ENCODE measurements around the gene NME3. TPM values are rescaled to one million over a fixed set of nuclear protein-coding genes. Genes with fewer than 3 reads are reported as not detected.

Gene NME3
- 10 to 100 TPM; 10.4 to 12.8 TPM for total RNA-seq
- 10 to 100 TPM; 26.0 to 38.0 TPM for polyA plus RNA-seq

- Histone ChIP-seq H3K9me3 (ENCODE audit: control insufficient read depth in 4 of 4, low read length in 3 of 4) (no peaks in the 10 kb centered on the region), H3K27ac (ENCODE audit: low read depth in 1 of 2, low read length in 2 of 2) (peak within 1 kb of the TSS; percentile 83 to 94), H3K4me1 (ENCODE audit: control insufficient read depth in 4 of 4, insufficient read depth in 4 of 4, low read length in 3 of 4) (peaks cover 10 to 50% (median 29%) of the 10 kb centered on the region in 4 donors), H3K9ac (ENCODE audit: low read depth in 1 of 2, low read length in 2 of 2) (peak within 1 kb of the TSS; percentile 21 to 62), H3K36me3 (ENCODE audit: control insufficient read depth in 4 of 4, insufficient read depth in 3 of 4, low read depth in 1 of 4, low read length in 3 of 4) (peaks cover 0 to 20% (median 5%) of the 10 kb centered on the region in 4 donors), H3K27me3 (ENCODE audit: control insufficient read depth in 4 of 4, insufficient read depth in 4 of 4, low read length in 3 of 4) (no peaks in the 10 kb centered on the region), H3K4me3 (ENCODE audit: low read depth in 1 of 3, low read length in 3 of 3) (peak within 1 kb of the TSS; percentile 73 to 93 (median 78))
- peak; percentile 87 for DNase-seq (ENCODE audit: low spot score)
- TF ChIP-seq JUND (IDR thresholded peaks at IDR 0.05) (no peak), RAD21 (IDR thresholded peaks at IDR 0.05) (no peak), YY1 (IDR thresholded peaks at IDR 0.05) (peak; percentile 23)
- WGBS: under 1% methylated on average over 79 of the region's 79 CpGs
These were observed at the start of gene NME3 for GRCh38 chr16:1771188-1771863. TSS of gene NME3 (minus strand) at chr16:1771543. CDS start at chr16:1771534, 9 bp downstream.

GRCh38 chr16:1820946-1821290 is 49.6 kb upstream of the NME3 start:
- 87% methylated on average over 12 of the region's 12 CpGs for WGBS
- peak overlapping the region; percentile 39 to 47 for H3K27ac ChIP-seq (ENCODE audit: low read depth in 1 of 2, low read length in 2 of 2)
- peaks cover 11 to 93% (median 84%) of the 10 kb centered on the region in 4 donors for H3K4me1 ChIP-seq (ENCODE audit: control insufficient read depth in 4 of 4, insufficient read depth in 4 of 4, low read length in 3 of 4)
- H3K9ac ChIP-seq (ENCODE audit: low read depth in 1 of 2, low read length in 2 of 2): no peak overlapping the region
- H3K4me3 ChIP-seq (ENCODE audit: low read depth in 1 of 3, low read length in 3 of 3): no peak overlapping the region
- no peaks in the 10 kb centered on the region for H3K9me3 ChIP-seq (ENCODE audit: control insufficient read depth in 4 of 4, low read length in 3 of 4)
- H3K27me3 ChIP-seq (ENCODE audit: control insufficient read depth in 4 of 4, insufficient read depth in 4 of 4, low read length in 3 of 4): no peaks in the 10 kb centered on the region
- no peak for DNase-seq (ENCODE audit: low spot score)
- TF ChIP-seq ZBTB33 (IDR thresholded peaks at IDR 0.05) (no peak), NR2F2 (IDR thresholded peaks at IDR 0.05) (no peak), ATF3 (IDR thresholded peaks at IDR 0.05) (no peak), HNF4G (IDR thresholded peaks at IDR 0.05) (no peak), MAX (IDR thresholded peaks at IDR 0.05) (no peak), REST (IDR thresholded peaks at IDR 0.05) (no peak), HNF4A (conservative IDR thresholded peaks at IDR 0.05) (no peak), YY1 (IDR thresholded peaks at IDR 0.05) (no peak), FOXA1 (IDR thresholded peaks at IDR 0.05) (no peak), CTCF (IDR thresholded peaks at IDR 0.05; ENCODE audit: low read depth, low read length, missing input control) (no peak), JUND (IDR thresholded peaks at IDR 0.05) (no peak), SP1 (IDR thresholded peaks at IDR 0.05) (no peak), EGR1 (IDR thresholded peaks at IDR 0.05; ENCODE audit: low read depth in 2 of 2) (no peak), TAF1 (conservative IDR thresholded peaks at IDR 0.05) (no peak), FOXA2 (IDR thresholded peaks at IDR 0.05) (no peak), RAD21 (IDR thresholded peaks at IDR 0.05) (no peak), GABPA (IDR thresholded peaks at IDR 0.05 in 1 of 2, conservative IDR thresholded peaks at IDR 0.05 in 1 of 2) (no peak), RXRA (IDR thresholded peaks at IDR 0.05) (no peak)
- peaks cover 10 to 29% (median 20%) of the 10 kb centered on the region in 4 donors for H3K36me3 ChIP-seq (ENCODE audit: control insufficient read depth in 4 of 4, insufficient read depth in 3 of 4, low read depth in 1 of 4, low read length in 3 of 4)
